ENCODE data around the gene SV2C.

GRCh38 chr5:76224898-76225297 is 141.7 kb downstream of the SV2C start:
- TF ChIP-seq CTCF (IDR thresholded peaks at IDR 0.05; ENCODE audit: borderline replicate concordance, extremely low read depth, low read length, poor library complexity, severe bottlenecking) (no peak), EZH2 (IDR thresholded peaks at IDR 0.05; ENCODE audit: borderline replicate concordance, low read depth, low read length, severe bottlenecking) (no peak)
